ENCODE results near the gene POLA2. TPM values are rescaled to one million over a fixed set of nuclear protein-coding genes. Genes with fewer than 3 reads are reported as not detected.

The POLA2 gene
- polyA plus RNA-seq, 1 donor (not counting 4 experiments of a cell fraction or from before 2014, with no cell fraction given): 20.9 TPM

DNA sequence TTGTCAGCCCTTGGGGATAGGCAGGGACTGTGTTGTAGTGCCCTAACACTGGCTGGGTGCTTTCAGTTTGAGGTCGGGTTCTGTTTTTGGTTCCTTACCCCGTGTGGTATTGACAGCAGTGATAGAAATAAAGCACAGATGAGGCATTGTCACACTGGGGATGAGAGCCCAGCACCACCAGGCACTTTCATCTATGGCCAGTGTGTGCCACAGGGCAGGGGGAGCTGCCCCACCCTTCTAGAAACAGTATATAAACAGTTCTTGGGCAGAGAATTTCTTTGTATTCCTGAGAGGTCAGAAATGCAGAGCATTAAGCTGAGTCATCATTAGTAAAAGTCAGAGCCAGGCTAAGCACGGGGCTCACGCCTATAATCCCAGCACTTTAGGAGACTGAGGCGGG lies 29.9 kb downstream of the POLA2 start:
- H3K4me1 ChIP-seq (ENCODE audit: control insufficient read depth, extremely low read depth, insufficient read depth, low read length): no peaks in the 10 kb centered on the region
- no peaks in the 10 kb centered on the region for H3K9me1 ChIP-seq (ENCODE audit: control insufficient read depth, extremely low read depth, insufficient read depth, low read length)
- H2AFZ ChIP-seq (ENCODE audit: control insufficient read depth, low read length): no peak overlapping the region
- no peak overlapping the region for H3K9ac ChIP-seq (ENCODE audit: control insufficient read depth, extremely low read depth, insufficient read depth, low read length)
- H3K79me2 ChIP-seq (ENCODE audit: control insufficient read depth, insufficient read depth, low read length): no peaks in the 10 kb centered on the region
- no peaks in the 10 kb centered on the region for H3K9me3 ChIP-seq (ENCODE audit: control insufficient read depth, low read depth, low read length)
- no peaks in the 10 kb centered on the region for H3K27me3 ChIP-seq (ENCODE audit: control insufficient read depth, extremely low read depth, insufficient read depth, low read length)
- no peak overlapping the region for H3K4me3 ChIP-seq (ENCODE audit: control insufficient read depth in 2 of 3, extremely low read depth in 1 of 3, insufficient read depth in 2 of 3, low read depth in 1 of 3, low read length in 3 of 3)
- H4K20me1 ChIP-seq (ENCODE audit: control insufficient read depth, extremely low read depth, insufficient read depth, low read length): no peaks in the 10 kb centered on the region
- FAIRE-seq: no peak
- no peak overlapping the region for H3K4me2 ChIP-seq (ENCODE audit: control insufficient read depth, extremely low read depth, insufficient read depth, low read depth, low read length)
- no peak overlapping the region for H3K27ac ChIP-seq (ENCODE audit: control insufficient read depth, insufficient read depth, low read length)
- dilution Hi-C loops (cut with MboI; ENCODE audit: extremely low pct_ligation_motif_present, low sequenced_read_pairs): no loop called here
- H3K36me3 ChIP-seq (ENCODE audit: control insufficient read depth in 2 of 2, extremely low read depth in 1 of 2, insufficient read depth in 2 of 2, low read length in 2 of 2): peaks cover 9 to 39% of the 10 kb centered on the region in 2 experiments
- DNase-seq (ENCODE audit: low read depth, low spot score): no peak
- TF ChIP-seq, protein P1, sequence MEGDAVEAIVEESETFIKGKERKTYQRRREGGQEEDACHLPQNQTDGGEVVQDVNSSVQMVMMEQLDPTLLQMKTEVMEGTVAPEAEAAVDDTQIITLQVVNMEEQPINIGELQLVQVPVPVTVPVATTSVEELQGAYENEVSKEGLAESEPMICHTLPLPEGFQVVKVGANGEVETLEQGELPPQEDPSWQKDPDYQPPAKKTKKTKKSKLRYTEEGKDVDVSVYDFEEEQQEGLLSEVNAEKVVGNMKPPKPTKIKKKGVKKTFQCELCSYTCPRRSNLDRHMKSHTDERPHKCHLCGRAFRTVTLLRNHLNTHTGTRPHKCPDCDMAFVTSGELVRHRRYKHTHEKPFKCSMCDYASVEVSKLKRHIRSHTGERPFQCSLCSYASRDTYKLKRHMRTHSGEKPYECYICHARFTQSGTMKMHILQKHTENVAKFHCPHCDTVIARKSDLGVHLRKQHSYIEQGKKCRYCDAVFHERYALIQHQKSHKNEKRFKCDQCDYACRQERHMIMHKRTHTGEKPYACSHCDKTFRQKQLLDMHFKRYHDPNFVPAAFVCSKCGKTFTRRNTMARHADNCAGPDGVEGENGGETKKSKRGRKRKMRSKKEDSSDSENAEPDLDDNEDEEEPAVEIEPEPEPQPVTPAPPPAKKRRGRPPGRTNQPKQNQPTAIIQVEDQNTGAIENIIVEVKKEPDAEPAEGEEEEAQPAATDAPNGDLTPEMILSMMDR (optimal IDR thresholded peaks at IDR 0.05 in 1 of 3, IDR thresholded peaks at IDR 0.05 in 1 of 3, conservative IDR thresholded peaks at IDR 0.05 in 1 of 3; ENCODE audit: extremely low read depth in 1 of 3, insufficient read depth in 2 of 3, low read length in 3 of 3): no peak
- TF ChIP-seq EZH2 (IDR thresholded peaks at IDR 0.05; ENCODE audit: low read length): no peak

DNA sequence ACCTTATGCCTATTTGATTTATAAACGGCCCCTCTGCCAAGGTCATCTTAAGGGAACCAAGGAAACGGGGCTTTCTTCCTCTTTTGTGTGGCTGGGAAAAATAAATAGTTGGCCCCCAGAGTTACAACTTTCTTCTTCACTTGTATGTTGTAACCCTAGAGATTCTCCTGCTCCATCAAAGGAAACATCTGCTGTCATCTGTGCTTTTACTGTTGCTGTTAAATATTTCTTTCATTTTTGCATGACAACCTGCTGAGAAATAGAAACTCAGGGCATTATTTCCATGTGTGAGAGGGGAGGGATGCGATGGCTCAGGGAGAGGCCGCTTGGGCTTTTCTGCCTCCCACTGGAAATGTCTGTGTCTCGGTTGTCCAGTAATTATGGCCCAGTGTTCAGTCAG lies 31.1 kb downstream of the POLA2 start:
- Histone ChIP-seq H4K20me1 (ENCODE audit: control insufficient read depth, extremely low read depth, insufficient read depth, low read length) (no peaks in the 10 kb centered on the region), H3K9me3 (ENCODE audit: control insufficient read depth, low read depth, low read length) (no peaks in the 10 kb centered on the region), H3K9me1 (ENCODE audit: control insufficient read depth, extremely low read depth, insufficient read depth, low read length) (no peaks in the 10 kb centered on the region), H3K27me3 (ENCODE audit: control insufficient read depth, extremely low read depth, insufficient read depth, low read length) (no peaks in the 10 kb centered on the region), H3K4me1 (ENCODE audit: control insufficient read depth, extremely low read depth, insufficient read depth, low read length) (no peaks in the 10 kb centered on the region), H3K79me2 (ENCODE audit: control insufficient read depth, insufficient read depth, low read length) (no peaks in the 10 kb centered on the region), H3K4me2 (ENCODE audit: control insufficient read depth, extremely low read depth, insufficient read depth, low read depth, low read length) (no peak overlapping the region), H3K9ac (ENCODE audit: control insufficient read depth, extremely low read depth, insufficient read depth, low read length) (no peak overlapping the region), H2AFZ (ENCODE audit: control insufficient read depth, low read length) (no peak overlapping the region), H3K27ac (ENCODE audit: control insufficient read depth, insufficient read depth, low read length) (no peak overlapping the region), H3K36me3 (ENCODE audit: control insufficient read depth in 2 of 2, extremely low read depth in 1 of 2, insufficient read depth in 2 of 2, low read length in 2 of 2) (peaks cover 6 to 35% of the 10 kb centered on the region in 2 experiments), H3K4me3 (ENCODE audit: control insufficient read depth in 2 of 3, extremely low read depth in 1 of 3, insufficient read depth in 2 of 3, low read depth in 1 of 3, low read length in 3 of 3) (no peak overlapping the region)
- no peak for DNase-seq (ENCODE audit: low read depth, low spot score)
- dilution Hi-C loops (cut with MboI; ENCODE audit: extremely low pct_ligation_motif_present, low sequenced_read_pairs): no loop called here
- TF ChIP-seq EZH2 (IDR thresholded peaks at IDR 0.05; ENCODE audit: low read length): no peak
- TF ChIP-seq, protein P1 (optimal IDR thresholded peaks at IDR 0.05 in 1 of 3, IDR thresholded peaks at IDR 0.05 in 1 of 3, conservative IDR thresholded peaks at IDR 0.05 in 1 of 3; ENCODE audit: extremely low read depth in 1 of 3, insufficient read depth in 2 of 3, low read length in 3 of 3): no peak
- FAIRE-seq: no peak

Data from keratinocyte (primary cell).